IPS DF 6.9 (cell line): ENCODE results near the gene SEMA3E.
A peak's percentile ranks its signal among the peaks of the same experiment; 100 is the strongest.
"Not testable (repeated sequence)": the region's sequence is repeated elsewhere in the genome, so short reads cannot be mapped to it uniquely, and the experiment has no call there.

Source experiments
- DNase-seq: peaks from one replicate; pipeline ENCODE4 v3.0.0-alpha.2; 2013; ENCODE audit warnings: low read depth, low spot score
- H3K27ac ChIP-seq: one replicate; pipeline ENCODE4 v1.5.1; 2013; ENCODE audit warnings: low read length, control low read depth
- H3K27me3 ChIP-seq: 2 replicates; pipeline ENCODE4 v1.6.1; 2013; ENCODE audit warnings: mild to moderate bottlenecking, low read length; ENCODE audit not compliant: control insufficient read depth, insufficient read depth
- H3K36me3 ChIP-seq: 2 replicates; pipeline ENCODE4 v1.6.1; 2013; ENCODE audit warnings: low read length; ENCODE audit not compliant: control insufficient read depth, insufficient read depth
- H3K4me1 ChIP-seq: 2 replicates; pipeline ENCODE4 v1.6.1; 2013; ENCODE audit warnings: low read length; ENCODE audit not compliant: control insufficient read depth, insufficient read depth
- H3K4me3 ChIP-seq: 2 replicates; pipeline ENCODE4 v1.5.1; 2013; ENCODE audit warnings: mild to moderate bottlenecking, low read length
- H3K9me3 ChIP-seq: 2 replicates; pipeline ENCODE4 v1.6.1; 2013; ENCODE audit warnings: low read length, inconsistent platforms; ENCODE audit not compliant: control insufficient read depth, insufficient read depth
- WGBS: extraction: QIAGEN DNeasy Blood & Tissue Kit; methylation state at CpG from one replicate; pipeline ENCODE4 v1.1.7; 2013; ENCODE audit warnings: mixed read lengths, missing lambda C conversion rate; ENCODE audit not compliant: insufficient read length, insufficient coverage; 5-methylcytosine and 5-hydroxymethylcytosine counted together

The SEMA3E gene

DNA sequence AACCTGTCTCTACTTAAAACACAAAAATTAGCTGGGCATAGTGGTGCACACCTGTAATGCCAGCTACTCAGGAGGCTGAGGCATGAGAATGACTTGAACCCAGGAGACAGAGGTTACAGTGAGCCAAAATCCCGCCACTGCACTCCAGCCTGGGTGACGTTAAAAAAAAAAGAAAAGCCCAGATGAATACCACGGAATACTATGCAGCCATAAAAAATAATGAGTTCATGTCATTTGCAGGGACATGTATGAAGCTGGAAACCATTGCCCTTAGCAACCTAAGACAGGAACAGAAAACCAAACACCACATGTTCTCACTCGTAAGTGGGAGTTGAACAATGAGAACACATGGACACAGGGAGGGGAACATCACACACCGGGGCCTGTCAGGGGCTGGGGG is 218.7 kb downstream of the SEMA3E start:
- not testable (repeated sequence) for H3K27me3 ChIP-seq, H3K27ac ChIP-seq, H3K4me1 ChIP-seq, DNase-seq, H3K4me3 ChIP-seq, H3K36me3 ChIP-seq, H3K9me3 ChIP-seq
- WGBS: no CpG with 5 or more reads among the region's 5 CpGs

GRCh38 chr7:83429493-83429892 is 219.4 kb downstream of the SEMA3E start:
- Histone ChIP-seq H3K4me1 (peaks cover 2% of the 10 kb centered on the region; the same call in 1 of the 2 replicates), H3K27ac (peak overlapping the region; percentile 84), H3K36me3 (no peaks in the 10 kb centered on the region), H3K9me3 (no peaks in the 10 kb centered on the region), H3K27me3 (no peaks in the 10 kb centered on the region), H3K4me3 (no peak overlapping the region)
- no peak for DNase-seq
- no CpG with 5 or more reads among the region's 2 CpGs for WGBS

- H3K4me3 ChIP-seq: no peak overlapping the region
- no CpG with 5 or more reads among the region's 1 CpG for WGBS
- no peak overlapping the region for H3K27ac ChIP-seq
- peaks cover 2% of the 10 kb centered on the region; the same call in 1 of the 2 replicates for H3K4me1 ChIP-seq
- DNase-seq: no peak
- no peaks in the 10 kb centered on the region for H3K27me3 ChIP-seq
- no peaks in the 10 kb centered on the region for H3K9me3 ChIP-seq
- H3K36me3 ChIP-seq: no peaks in the 10 kb centered on the region
Measured at GRCh38 chr7:83427884-83428283, 221.1 kb downstream of the SEMA3E start.

- WGBS: no CpG with 5 or more reads among the region's 3 CpGs
- Histone ChIP-seq H3K9me3 (no peaks in the 10 kb centered on the region), H3K4me1 (peaks cover 2% of the 10 kb centered on the region; the same call in 1 of the 2 replicates), H3K36me3 (no peaks in the 10 kb centered on the region), H3K4me3 (no peak overlapping the region), H3K27ac (no peak overlapping the region), H3K27me3 (no peaks in the 10 kb centered on the region)
- no peak for DNase-seq
Measured at GRCh38 chr7:83426325-83426724, 222.6 kb downstream of the SEMA3E start.

DNA sequence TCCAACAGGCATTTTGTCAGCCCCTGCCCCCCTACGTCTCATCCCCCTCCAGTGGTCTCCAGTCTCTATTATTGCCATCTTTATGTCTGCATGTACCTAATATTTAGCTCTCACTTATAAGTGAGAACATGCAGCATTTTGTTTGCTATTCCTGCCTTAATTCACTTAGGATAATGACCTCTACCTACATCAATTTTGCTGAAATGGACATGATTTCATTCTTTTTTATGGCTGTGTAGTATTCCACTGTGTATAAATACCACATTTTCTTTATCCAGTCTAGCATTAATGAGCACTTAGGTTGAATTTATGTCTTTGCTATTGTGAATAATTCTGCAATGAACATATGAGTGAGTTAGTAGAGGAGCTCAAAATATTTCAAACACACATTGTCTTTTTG is 229.9 kb downstream of the SEMA3E start:
- no peaks in the 10 kb centered on the region for H3K9me3 ChIP-seq
- no peak overlapping the region for H3K27ac ChIP-seq
- no peak overlapping the region for H3K4me3 ChIP-seq
- DNase-seq: no peak
- H3K36me3 ChIP-seq: no peaks in the 10 kb centered on the region
- peaks cover 2% of the 10 kb centered on the region; the same call in 1 of the 2 replicates for H3K4me1 ChIP-seq
- WGBS: no CpG with 5 or more reads among the region's 1 CpG
- no peaks in the 10 kb centered on the region for H3K27me3 ChIP-seq

GRCh38 chr7:83415840-83416239 is 233.1 kb downstream of the SEMA3E start:
- DNase-seq: no peak
- H3K27me3 ChIP-seq: no peaks in the 10 kb centered on the region
- H3K27ac ChIP-seq: no peak overlapping the region
- no peaks in the 10 kb centered on the region for H3K36me3 ChIP-seq
- H3K9me3 ChIP-seq: no peaks in the 10 kb centered on the region
- no peak overlapping the region for H3K4me3 ChIP-seq
- H3K4me1 ChIP-seq: peaks cover 3% of the 10 kb centered on the region; the same call in 1 of the 2 replicates
- no CpG with 5 or more reads among the region's 2 CpGs for WGBS

GRCh38 chr7:83414947-83415346 is 234.0 kb downstream of the SEMA3E start:
- DNase-seq: no peak
- Histone ChIP-seq H3K27ac (no peak overlapping the region), H3K9me3 (no peaks in the 10 kb centered on the region), H3K4me3 (no peak overlapping the region), H3K36me3 (no peaks in the 10 kb centered on the region), H3K4me1 (peaks cover 3% of the 10 kb centered on the region; the same call in 1 of the 2 replicates), H3K27me3 (no peaks in the 10 kb centered on the region)
- WGBS: no CpG with 5 or more reads among the region's 2 CpGs

- no CpG with 5 or more reads among the region's 4 CpGs for WGBS
- H3K4me3 ChIP-seq: no peak overlapping the region
- H3K4me1 ChIP-seq: peaks cover 3% of the 10 kb centered on the region; the same call in 1 of the 2 replicates
- no peaks in the 10 kb centered on the region for H3K27me3 ChIP-seq
- H3K27ac ChIP-seq: no peak overlapping the region
- no peaks in the 10 kb centered on the region for H3K9me3 ChIP-seq
- no peak for DNase-seq
- H3K36me3 ChIP-seq: no peaks in the 10 kb centered on the region
Measured at GRCh38 chr7:83413831-83414230, 235.1 kb downstream of the SEMA3E start.

DNA sequence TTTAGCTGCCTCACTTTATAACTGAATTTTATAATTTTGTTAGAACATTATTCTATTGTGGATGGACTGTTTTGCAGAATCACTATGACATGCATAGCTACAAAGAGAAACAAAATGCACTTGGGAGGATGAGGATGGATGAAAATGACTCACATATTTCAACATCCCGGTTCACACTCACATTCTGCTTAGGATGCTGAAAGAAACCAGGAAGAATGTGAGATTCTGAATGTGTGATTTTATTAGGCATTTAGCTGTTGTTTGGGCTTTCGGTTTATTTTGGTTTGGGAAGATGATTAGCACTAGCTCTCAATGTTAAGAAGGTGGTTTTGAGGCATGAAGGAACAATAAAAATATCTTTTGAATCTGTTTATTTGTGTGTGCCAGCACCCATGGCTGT is 235.5 kb downstream of the SEMA3E start:
- Histone ChIP-seq H3K4me3 (no peak overlapping the region), H3K9me3 (no peaks in the 10 kb centered on the region), H3K36me3 (no peaks in the 10 kb centered on the region), H3K27ac (no peak overlapping the region), H3K27me3 (no peaks in the 10 kb centered on the region), H3K4me1 (peaks cover 3% of the 10 kb centered on the region; the same call in 1 of the 2 replicates)
- DNase-seq: no peak
- 100% methylated on average over 1 of the region's 2 CpGs for WGBS

GRCh38 chr7:83410989-83411591 is 237.8 kb downstream of the SEMA3E start:
- H3K36me3 ChIP-seq: no peaks in the 10 kb centered on the region
- H3K9me3 ChIP-seq: no peaks in the 10 kb centered on the region
- H3K4me3 ChIP-seq: no peak overlapping the region
- H3K27ac ChIP-seq: no peak overlapping the region
- no peak for DNase-seq
- no peaks in the 10 kb centered on the region for H3K27me3 ChIP-seq
- peaks cover 3% of the 10 kb centered on the region; the same call in 1 of the 2 replicates for H3K4me1 ChIP-seq
- WGBS: no CpG with 5 or more reads among the region's 3 CpGs

DNA sequence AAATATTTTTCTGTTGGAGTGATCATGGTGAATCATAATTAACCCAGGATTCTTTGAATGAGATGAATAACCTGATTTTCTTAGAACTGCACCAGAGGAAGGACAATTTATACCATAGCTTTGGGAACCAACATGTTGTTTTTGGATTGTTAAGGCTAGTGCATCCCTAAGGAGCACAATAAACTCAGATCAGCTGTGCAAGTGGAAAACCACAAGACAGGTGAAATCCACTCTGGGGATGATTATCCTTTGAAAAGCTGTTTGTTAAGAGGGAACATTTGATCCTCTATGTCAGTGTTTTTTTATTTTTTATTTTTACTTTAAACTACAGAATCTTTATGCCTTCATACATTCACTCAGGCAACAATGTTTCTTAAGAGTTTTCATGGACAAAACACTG is 254.2 kb downstream of the SEMA3E start:
- Histone ChIP-seq H3K4me3 (no peak overlapping the region), H3K4me1 (no peaks in the 10 kb centered on the region), H3K27me3 (no peaks in the 10 kb centered on the region), H3K9me3 (no peaks in the 10 kb centered on the region), H3K36me3 (no peaks in the 10 kb centered on the region), H3K27ac (no peak overlapping the region)
- no peak for DNase-seq
